Tibial nerve (tissue), 4 donors: Measurements from ENCODE around the gene CHST12.

Source experiments
- EP300 ChIP-seq, 2 donors: sonication (generic); formaldehyde crosslinking; IDR thresholded peaks; one replicate each; pipeline ENCODE4 v1.6.1; 2017; ENCODE audit warnings: antibody characterized with exemption in 2 of 2, mild to moderate bottlenecking in 1 of 2
- TF ChIP-seq, protein P1 (sequence below), 5 experiments: fragments of 200-600 bp in 3 of 5; fragments of 450-650 bp in 2 of 5; sonication (generic) in 3 of 5; IDR thresholded peaks; one replicate each; pipeline ENCODE4 v1.5.1; 2016 to 2019; ENCODE audit warnings: antibody characterized with exemption in 5 of 5, mild to moderate bottlenecking in 3 of 5, moderate library complexity in 2 of 5

DNA sequence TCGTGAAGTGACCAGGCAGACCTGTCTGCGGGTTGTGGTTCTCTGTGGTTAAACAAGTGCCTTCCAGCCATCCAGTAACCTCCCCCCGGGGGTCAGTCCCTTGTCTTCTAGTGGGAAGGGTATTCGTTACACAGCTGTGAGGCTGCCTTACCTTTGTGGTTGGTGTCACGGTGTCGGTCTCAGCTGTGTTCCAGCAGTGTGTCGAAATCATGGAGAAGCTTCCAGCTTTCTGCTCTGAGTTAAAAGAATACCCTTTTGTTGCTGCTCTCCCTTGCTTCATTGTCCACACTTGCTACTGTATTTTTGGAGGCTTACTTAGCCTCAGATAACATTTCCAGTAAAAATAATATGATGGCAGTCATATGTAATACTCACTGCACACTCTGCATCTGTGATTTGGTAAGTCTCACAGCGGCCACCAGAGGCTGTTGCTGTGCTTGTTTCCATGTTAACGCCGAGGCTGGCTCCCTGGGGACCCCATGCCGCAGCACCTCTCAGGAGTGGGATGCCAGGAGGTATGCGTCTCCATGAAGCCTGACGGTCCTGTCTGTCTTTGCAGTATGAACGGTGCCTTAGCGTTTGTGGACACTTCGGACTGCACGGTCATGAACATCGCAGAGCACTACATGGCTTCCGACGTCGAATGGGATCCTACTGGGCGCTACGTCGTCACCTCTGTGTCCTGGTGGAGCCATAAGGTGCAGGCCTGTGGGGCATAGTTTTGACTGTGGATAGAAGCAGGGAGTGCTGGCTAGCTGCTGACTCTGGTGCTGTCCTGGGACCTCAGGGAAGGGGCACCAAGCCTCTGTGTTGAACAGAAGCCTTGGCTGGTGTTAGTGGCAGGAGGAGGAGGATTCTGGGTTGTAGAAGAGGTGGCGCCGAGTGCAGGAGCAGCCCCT lies 28.3 kb upstream of the CHST12 start:
- TF ChIP-seq, protein P1, sequence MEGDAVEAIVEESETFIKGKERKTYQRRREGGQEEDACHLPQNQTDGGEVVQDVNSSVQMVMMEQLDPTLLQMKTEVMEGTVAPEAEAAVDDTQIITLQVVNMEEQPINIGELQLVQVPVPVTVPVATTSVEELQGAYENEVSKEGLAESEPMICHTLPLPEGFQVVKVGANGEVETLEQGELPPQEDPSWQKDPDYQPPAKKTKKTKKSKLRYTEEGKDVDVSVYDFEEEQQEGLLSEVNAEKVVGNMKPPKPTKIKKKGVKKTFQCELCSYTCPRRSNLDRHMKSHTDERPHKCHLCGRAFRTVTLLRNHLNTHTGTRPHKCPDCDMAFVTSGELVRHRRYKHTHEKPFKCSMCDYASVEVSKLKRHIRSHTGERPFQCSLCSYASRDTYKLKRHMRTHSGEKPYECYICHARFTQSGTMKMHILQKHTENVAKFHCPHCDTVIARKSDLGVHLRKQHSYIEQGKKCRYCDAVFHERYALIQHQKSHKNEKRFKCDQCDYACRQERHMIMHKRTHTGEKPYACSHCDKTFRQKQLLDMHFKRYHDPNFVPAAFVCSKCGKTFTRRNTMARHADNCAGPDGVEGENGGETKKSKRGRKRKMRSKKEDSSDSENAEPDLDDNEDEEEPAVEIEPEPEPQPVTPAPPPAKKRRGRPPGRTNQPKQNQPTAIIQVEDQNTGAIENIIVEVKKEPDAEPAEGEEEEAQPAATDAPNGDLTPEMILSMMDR (IDR thresholded peaks at IDR 0.05) = no peak
- TF ChIP-seq EP300 (IDR thresholded peaks at IDR 0.05) = no peak
